ENCODE results near the gene PDIA5. TPM values are rescaled to one million over a fixed set of nuclear protein-coding genes. Genes with fewer than 3 reads are reported as not detected.

Gene PDIA5
- total RNA-seq, 2 donors from 2014 or later, result 8.0 to 9.0 TPM

- Histone ChIP-seq H3K36me3 (peaks cover 22% of the 10 kb centered on the region), H3K27ac (no peak overlapping the region), H3K4me1 (peaks cover 0 to 19% of the 10 kb centered on the region in 2 donors), H3K4me3 (no peak overlapping the region), H3K27me3 (no peaks in the 10 kb centered on the region), H3K9me3 (no peaks in the 10 kb centered on the region)
- TF ChIP-seq, protein P1, sequence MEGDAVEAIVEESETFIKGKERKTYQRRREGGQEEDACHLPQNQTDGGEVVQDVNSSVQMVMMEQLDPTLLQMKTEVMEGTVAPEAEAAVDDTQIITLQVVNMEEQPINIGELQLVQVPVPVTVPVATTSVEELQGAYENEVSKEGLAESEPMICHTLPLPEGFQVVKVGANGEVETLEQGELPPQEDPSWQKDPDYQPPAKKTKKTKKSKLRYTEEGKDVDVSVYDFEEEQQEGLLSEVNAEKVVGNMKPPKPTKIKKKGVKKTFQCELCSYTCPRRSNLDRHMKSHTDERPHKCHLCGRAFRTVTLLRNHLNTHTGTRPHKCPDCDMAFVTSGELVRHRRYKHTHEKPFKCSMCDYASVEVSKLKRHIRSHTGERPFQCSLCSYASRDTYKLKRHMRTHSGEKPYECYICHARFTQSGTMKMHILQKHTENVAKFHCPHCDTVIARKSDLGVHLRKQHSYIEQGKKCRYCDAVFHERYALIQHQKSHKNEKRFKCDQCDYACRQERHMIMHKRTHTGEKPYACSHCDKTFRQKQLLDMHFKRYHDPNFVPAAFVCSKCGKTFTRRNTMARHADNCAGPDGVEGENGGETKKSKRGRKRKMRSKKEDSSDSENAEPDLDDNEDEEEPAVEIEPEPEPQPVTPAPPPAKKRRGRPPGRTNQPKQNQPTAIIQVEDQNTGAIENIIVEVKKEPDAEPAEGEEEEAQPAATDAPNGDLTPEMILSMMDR (IDR thresholded peaks at IDR 0.05), result no peak
- no peak for DNase-seq (ENCODE audit: low spot score)
Measured at GRCh38 chr3:123116116-123116515, 49.3 kb downstream of the PDIA5 start.

DNA sequence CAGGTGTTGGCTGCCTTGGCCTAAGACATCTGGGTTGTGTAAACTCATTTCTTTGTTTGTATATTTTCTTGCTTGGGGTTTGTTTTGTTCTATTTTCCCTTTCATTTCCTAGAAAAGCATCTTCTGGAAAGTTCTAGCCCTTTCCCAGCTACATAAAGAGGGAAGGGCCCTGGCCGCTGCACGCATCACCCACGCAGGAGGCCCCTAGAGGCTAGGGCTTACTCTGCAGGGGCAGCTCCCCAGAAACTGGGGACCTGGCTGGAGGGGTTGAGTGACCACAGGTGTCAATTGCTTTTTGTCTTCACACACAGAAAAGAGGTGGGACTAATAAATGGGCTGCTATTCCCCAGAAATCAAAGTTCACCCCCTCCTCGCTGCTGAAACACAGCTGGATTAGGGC, 52.6 kb downstream of the PDIA5 start:
- peaks cover 0 to 7% of the 10 kb centered on the region in 2 donors for H3K4me1 ChIP-seq
- DNase-seq (ENCODE audit: low spot score), result no peak
- H3K27me3 ChIP-seq, result no peaks in the 10 kb centered on the region
- no peak overlapping the region for H3K4me3 ChIP-seq
- H3K27ac ChIP-seq, result no peak overlapping the region
- TF ChIP-seq, protein P1 (IDR thresholded peaks at IDR 0.05), result no peak
- no peaks in the 10 kb centered on the region for H3K9me3 ChIP-seq
- peaks cover 48% of the 10 kb centered on the region for H3K36me3 ChIP-seq

GRCh38 chr3:123119802-123120201, 53.0 kb downstream of the PDIA5 start:
- Histone ChIP-seq H3K27me3 (no peaks in the 10 kb centered on the region), H3K27ac (no peak overlapping the region)

DNA sequence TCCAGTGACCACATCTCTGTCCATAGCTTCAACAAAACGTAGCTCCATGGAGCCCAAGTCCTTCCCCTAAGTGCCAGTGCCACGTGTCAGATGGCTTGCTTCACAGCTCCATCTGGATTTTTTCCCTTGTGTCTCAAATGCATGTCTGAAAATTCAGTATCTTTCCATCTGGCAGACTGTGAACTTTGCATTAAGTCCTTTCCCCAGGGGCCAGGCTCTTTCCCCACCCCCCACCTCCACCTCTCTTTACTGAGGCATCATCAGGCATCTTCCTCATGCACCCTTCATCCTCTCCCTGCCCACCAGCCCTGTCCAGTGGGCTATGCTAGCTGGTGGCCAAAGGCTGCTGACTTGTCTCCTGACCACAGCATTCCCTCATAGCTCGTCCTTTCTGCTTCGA, 53.7 kb downstream of the PDIA5 start:
- TF ChIP-seq, protein P1 (IDR thresholded peaks at IDR 0.05), result no peak
- Histone ChIP-seq H3K36me3 (peaks cover 56% of the 10 kb centered on the region), H3K4me1 (no peaks in the 10 kb centered on the region), H3K27me3 (no peaks in the 10 kb centered on the region), H3K4me3 (no peak overlapping the region), H3K9me3 (no peaks in the 10 kb centered on the region), H3K27ac (no peak overlapping the region)
- no peak for DNase-seq (ENCODE audit: low spot score)

More at GRCh38 chr3:123119802-123120201, 53.0 kb downstream of the PDIA5 start:
- Histone ChIP-seq H3K4me1 (peaks cover 0 to 3% of the 10 kb centered on the region in 2 donors), H3K9me3 (no peaks in the 10 kb centered on the region), H3K36me3 (peaks cover 52% of the 10 kb centered on the region), H3K4me3 (no peak overlapping the region)
- TF ChIP-seq, protein P1 (IDR thresholded peaks at IDR 0.05), result no peak
- DNase-seq (ENCODE audit: low spot score), result no peak

DNA sequence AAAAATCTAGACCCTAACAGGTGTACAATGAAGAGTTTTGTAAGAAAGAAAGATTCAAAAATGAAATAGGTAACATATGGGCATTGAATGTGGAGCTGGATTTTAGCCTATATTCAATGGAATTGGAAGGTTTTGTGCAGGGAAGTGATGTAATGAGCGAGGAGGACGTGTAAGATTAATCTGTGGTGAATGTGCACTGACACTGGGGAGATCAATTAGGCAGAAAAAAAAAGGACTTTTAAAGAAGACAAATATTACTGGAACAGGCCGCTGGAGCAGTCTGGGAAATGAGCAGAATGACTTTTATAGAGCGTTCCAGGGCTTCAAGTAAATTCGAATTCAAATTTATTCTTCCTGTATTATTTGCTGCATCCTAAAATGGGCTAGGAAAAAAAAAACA, 55.2 kb downstream of the PDIA5 start:
- Histone ChIP-seq H3K27me3 (no peaks in the 10 kb centered on the region), H3K9me3 (no peaks in the 10 kb centered on the region), H3K27ac (no peak overlapping the region), H3K36me3 (peaks cover 59% of the 10 kb centered on the region), H3K4me1 (no peaks in the 10 kb centered on the region), H3K4me3 (no peak overlapping the region)
- TF ChIP-seq, protein P1 (IDR thresholded peaks at IDR 0.05), result no peak
- DNase-seq (ENCODE audit: low spot score), result no peak

Measured in right atrium auricular region (tissue), 2 donors.